SK-N-SH (cell line): Measurements from ENCODE around the gene TMEM39B. TPM values are rescaled to one million over a fixed set of nuclear protein-coding genes. Genes with fewer than 3 reads are reported as not detected.
A peak's percentile ranks its signal among the peaks of the same experiment; 100 is the strongest.
"Not testable (repeated sequence)": the region's sequence is repeated elsewhere in the genome, so short reads cannot be mapped to it uniquely, and the experiment has no call there.

ENCODE experiments used
- CTCF ChIA-PET: fragments of 300-600, 350-600 bp; formaldehyde crosslinking; extraction: SDS; loops from one replicate; lab custom pipeline; 2021; lab: Yijun Ruan, JAX
- POLR2A ChIA-PET: fragments of 350-600 bp; sonication (Branson Sonifier 250); formaldehyde crosslinking; extraction: SDS; loops from one replicate; lab custom pipeline; 2020; ENCODE audit warnings: antibody characterized with exemption, inconsistent platforms; lab: Yijun Ruan, JAX
- DNase-seq: peaks from one replicate; pipeline ENCODE4 v3.0.0; 2012
- H2AFZ ChIP-seq: fragments of 200-600 bp; sonication (generic); 2 replicates; pipeline ENCODE4 v1.8.1; 2016; ENCODE audit warnings: antibody characterized with exemption, mild to moderate bottlenecking, low read depth
- H3F3A ChIP-seq: fragments of 200-600 bp; sonication (generic); replicated peaks from 2 replicates; pipeline ENCODE3; 2016; ENCODE audit warnings: antibody characterized with exemption, mild to moderate bottlenecking; ENCODE audit not compliant: insufficient read depth
- H3K27ac ChIP-seq, 2 experiments: fragments of 200-500 bp in 1 of 2; fragments of 200-600 bp in 1 of 2; sonication (Bioruptor generic) in 1 of 2; sonication (generic), shearing (Covaris generic) in 1 of 2; 2 replicates each; pipeline versions ENCODE4 v1.5.1 to v1.6.1; 2014 to 2016; ENCODE audit warnings: low read depth in 2 of 2, inconsistent platforms in 1 of 2, low read length in 1 of 2, mild to moderate bottlenecking in 1 of 2, mixed read lengths in 1 of 2
- H3K27me3 ChIP-seq: fragments of 200-600 bp; sonication (generic), shearing (Covaris generic); 2 replicates; pipeline ENCODE4 v1.6.1; 2016; ENCODE audit warnings: mixed run types; ENCODE audit not compliant: insufficient read depth
- H3K36me3 ChIP-seq, 2 experiments: fragments of 200-500 bp in 1 of 2; fragments of 200-600 bp in 1 of 2; sonication (Bioruptor generic) in 1 of 2; sonication (generic) in 1 of 2; replicated peaks in 1 of 2; 2 replicates each; pipeline versions ENCODE3 to v1.5.1; 2014 to 2016; ENCODE audit warnings: low read length in 1 of 2, mild to moderate bottlenecking in 1 of 2; ENCODE audit not compliant: insufficient read depth in 2 of 2, control insufficient read depth in 1 of 2
- H3K4me1 ChIP-seq, 2 experiments: fragments of 200-500 bp in 1 of 2; fragments of 200-600 bp in 1 of 2; sonication (Bioruptor generic) in 1 of 2; sonication (generic), shearing (Covaris generic) in 1 of 2; 2 replicates each; pipeline versions ENCODE4 v1.5.1 to v1.6.1; 2014 to 2016; ENCODE audit warnings: low read depth in 1 of 2, low read length in 1 of 2, mixed run types in 1 of 2; ENCODE audit not compliant: insufficient read depth in 2 of 2, control insufficient read depth in 1 of 2
- H3K4me2 ChIP-seq: fragments of 200-600 bp; sonication (generic), shearing (Covaris generic); 2 replicates; pipeline ENCODE4 v1.6.1; 2017; ENCODE audit warnings: mixed run types
- H3K4me3 ChIP-seq, 2 experiments: fragments of 200-500 bp in 1 of 2; fragments of 200-600 bp in 1 of 2; sonication (Bioruptor generic) in 1 of 2; sonication (generic), shearing (Covaris generic) in 1 of 2; 2 replicates each; pipeline versions ENCODE4 v1.5.1 to v1.8.1; 2014 to 2016; ENCODE audit warnings: low read depth in 2 of 2, inconsistent platforms in 1 of 2, low read length in 1 of 2, mild to moderate bottlenecking in 1 of 2, mixed read lengths in 1 of 2, moderate library complexity in 1 of 2
- H3K79me2 ChIP-seq: fragments of 200-600 bp; sonication (generic); 2 replicates; pipeline ENCODE4 v1.8.1; 2017; ENCODE audit warnings: mild to moderate bottlenecking; ENCODE audit not compliant: insufficient read depth
- H3K9ac ChIP-seq: fragments of 200-600 bp; sonication (generic); 2 replicates; pipeline ENCODE4 v1.6.1; 2017; ENCODE audit warnings: mixed run types
- H3K9me2 ChIP-seq: fragments of 200-600 bp; sonication (generic); 2 replicates; pipeline ENCODE4 v1.6.1; 2017; ENCODE audit warnings: mixed run types
- H3K9me3 ChIP-seq: fragments of 200-600 bp; sonication (generic); 2 replicates; pipeline ENCODE4 v1.6.1; 2017; ENCODE audit warnings: mixed run types, mild to moderate bottlenecking, moderate library complexity
- H4K20me1 ChIP-seq: fragments of 200-600 bp; sonication (generic); 2 replicates; pipeline ENCODE4 v1.6.1; 2017; ENCODE audit warnings: mild to moderate bottlenecking, mixed run types; ENCODE audit not compliant: insufficient read depth
- EZH2phosphoT487 ChIP-seq: fragments of 200-600 bp; sonication (generic); IDR thresholded peaks from 2 replicates; pipeline ENCODE4 v1.6.1; 2017; ENCODE audit warnings: low read depth, mixed run types, mild to moderate bottlenecking, antibody characterized with exemption, moderate library complexity, borderline replicate concordance
- GABPA ChIP-seq: IDR thresholded peaks from 2 replicates; pipeline ENCODE4 v1.4.0; 2012; ENCODE audit warnings: low read depth, mild to moderate bottlenecking
- JUND ChIP-seq: IDR thresholded peaks from 2 replicates; pipeline ENCODE4 v1.4.0; 2012
- NFIC ChIP-seq: IDR thresholded peaks from 2 replicates; pipeline ENCODE4 v1.4.0; 2012; ENCODE audit warnings: borderline replicate concordance
- NRF1 ChIP-seq: IDR thresholded peaks from 2 replicates; pipeline ENCODE4 v1.6.1; 2012; ENCODE audit warnings: low read depth, mild to moderate bottlenecking, low read length
- POLR2AphosphoS5 ChIP-seq: IDR thresholded peaks from 2 replicates; pipeline ENCODE4 v1.6.1; 2012; ENCODE audit warnings: low read depth, low read length
- RAD21 ChIP-seq: IDR thresholded peaks from 2 replicates; pipeline ENCODE4 v1.6.1; 2012; ENCODE audit warnings: mild to moderate bottlenecking, low read length
- SIN3A ChIP-seq: IDR thresholded peaks from 2 replicates; pipeline ENCODE4 v1.6.1; 2012; ENCODE audit warnings: low read depth, mild to moderate bottlenecking, low read length, moderate library complexity, borderline replicate concordance
- SMC3 ChIP-seq: IDR thresholded peaks from 2 replicates; pipeline ENCODE4 v1.6.1; 2012; ENCODE audit warnings: low read depth, low read length, improper control_type of control experiment
- TAF1 ChIP-seq: IDR thresholded peaks from 2 replicates; pipeline ENCODE4 v1.6.1; 2012; ENCODE audit warnings: low read depth, mild to moderate bottlenecking, low read length, moderate library complexity, borderline replicate concordance
- WGBS: methylation state at CpG from one replicate; pipeline ENCODE4 v1.1.6; 2017; ENCODE audit warnings: low lambda C conversion rate; 5-methylcytosine and 5-hydroxymethylcytosine counted together
- polyA plus RNA-seq, 3 experiments: library from polyadenylated mRNA; depleted of rRNA; stranded (reverse); fragments of >200 nt; gene quantifications; 2 replicates each; pipeline ENCODE4 v1.2.3, GENCODE V29; 2012
- TF ChIP-seq, protein P1 (sequence below): fragments of 150-350 bp; IDR thresholded peaks from 2 replicates; pipeline ENCODE4 v1.6.1; 2017; ENCODE audit warnings: antibody characterized with exemption, low read length, low read depth, borderline replicate concordance
- TF ChIP-seq, protein P2 (sequence below): IDR thresholded peaks from 2 replicates; pipeline ENCODE4 v1.4.0; 2012; ENCODE audit warnings: low read depth
- TF ChIP-seq, protein P3 (sequence below): fragments of 200-600 bp; sonication (generic); IDR thresholded peaks from 2 replicates; pipeline ENCODE4 v1.6.1; 2017; ENCODE audit warnings: antibody characterized with exemption, mild to moderate bottlenecking, moderate library complexity

TMEM39B gene
- polyA plus RNA-seq, 1 of the 3 experiments (the other 2 are of a cell fraction) = 25.1 TPM

DNA sequence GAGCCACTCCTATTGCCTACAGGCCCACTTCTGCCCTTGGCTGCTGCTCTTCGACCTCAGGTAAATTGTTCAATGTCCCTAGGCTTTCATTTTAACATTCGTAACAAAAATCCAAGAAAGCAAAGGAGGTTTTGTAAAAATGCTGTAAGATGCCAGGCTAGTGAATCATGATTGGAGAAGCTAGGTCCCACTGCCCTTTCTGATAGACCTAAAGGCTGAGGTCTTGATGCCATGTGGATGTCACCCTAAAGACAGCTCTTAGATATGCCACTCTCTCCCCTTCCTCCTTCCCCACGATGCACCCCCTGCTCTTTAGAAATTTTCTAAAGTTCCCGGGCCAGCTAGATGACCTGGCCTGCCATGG lies 9.9 kb upstream of the TMEM39B start:
- H3K36me3 ChIP-seq = peaks cover 42 to 49% of the 10 kb centered on the region in 2 experiments
- H3K4me1 ChIP-seq = peaks cover 12 to 36% of the 10 kb centered on the region in 2 experiments; a peak in 3 of 4 replicates
- H3K4me3 ChIP-seq = peak overlapping the region in 1 of 2 experiments; percentile 3; a peak in 1 of 4 replicates
- no peak overlapping the region for H2AFZ ChIP-seq
- ChIA-PET POLR2A (interaction anchor here (1.0 to 1.7 kb wide), 2 partner anchors 10 to 26 kb away, joined by 3 to 12 read pairs; partner anchors contain the start of gene TMEM39B), CTCF (interaction anchor here (0.7 to 1.9 kb wide), 14 partner anchors 9 to 273 kb away, joined by 3 to 10 read pairs (median 4); partner anchors contain the start of gene KHDRBS1)
- H4K20me1 ChIP-seq = peaks cover 26% of the 10 kb centered on the region
- no peaks in the 10 kb centered on the region for H3K9me3 ChIP-seq
- no peak for DNase-seq
- 74% methylated on average over 4 of the region's 4 CpGs for WGBS
- peaks cover 91% of the 10 kb centered on the region for H3F3A ChIP-seq
- H3K9me2 ChIP-seq = no peaks in the 10 kb centered on the region
- H3K79me2 ChIP-seq = peaks cover 9% of the 10 kb centered on the region; the same call in 1 of the 2 replicates
- peak overlapping the region; percentile 55 for H3K9ac ChIP-seq
- TF ChIP-seq GABPA (no peak), NFIC (no peak), EZH2phosphoT487 (no peak), NRF1 (no peak), POLR2AphosphoS5 (no peak), JUND (no peak), TAF1 (no peak)
- TF ChIP-seq, protein P1, sequence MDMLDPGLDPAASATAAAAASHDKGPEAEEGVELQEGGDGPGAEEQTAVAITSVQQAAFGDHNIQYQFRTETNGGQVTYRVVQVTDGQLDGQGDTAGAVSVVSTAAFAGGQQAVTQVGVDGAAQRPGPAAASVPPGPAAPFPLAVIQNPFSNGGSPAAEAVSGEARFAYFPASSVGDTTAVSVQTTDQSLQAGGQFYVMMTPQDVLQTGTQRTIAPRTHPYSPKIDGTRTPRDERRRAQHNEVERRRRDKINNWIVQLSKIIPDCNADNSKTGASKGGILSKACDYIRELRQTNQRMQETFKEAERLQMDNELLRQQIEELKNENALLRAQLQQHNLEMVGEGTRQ = no peak
- H3K27ac ChIP-seq = peak overlapping the region; percentile 45 to 88; a peak in 3 of 4 replicates
- H3K27me3 ChIP-seq = no peaks in the 10 kb centered on the region
- peak overlapping the region; percentile 66 for H3K4me2 ChIP-seq

- CTCF ChIA-PET = interaction anchor here (1.0 to 1.9 kb wide), 13 partner anchors 9 to 273 kb away, joined by 3 to 10 read pairs (median 4); partner anchors contain the start of gene KHDRBS1
- peak overlapping the region; percentile 66 for H3K4me2 ChIP-seq
- peaks cover 12 to 40% of the 10 kb centered on the region in 2 experiments; a peak in 3 of 4 replicates for H3K4me1 ChIP-seq
- H3K27ac ChIP-seq = peak overlapping the region; percentile 45 to 88
- H4K20me1 ChIP-seq = peaks cover 26% of the 10 kb centered on the region
- H2AFZ ChIP-seq = no peak overlapping the region
- no peak overlapping the region for H3K4me3 ChIP-seq
- H3K79me2 ChIP-seq = peaks cover 5% of the 10 kb centered on the region; the same call in 1 of the 2 replicates
- TF ChIP-seq RAD21 (peak; percentile 72), EZH2phosphoT487 (no peak), SIN3A (no peak), SMC3 (peak; percentile 49)
- TF ChIP-seq, protein P2, sequence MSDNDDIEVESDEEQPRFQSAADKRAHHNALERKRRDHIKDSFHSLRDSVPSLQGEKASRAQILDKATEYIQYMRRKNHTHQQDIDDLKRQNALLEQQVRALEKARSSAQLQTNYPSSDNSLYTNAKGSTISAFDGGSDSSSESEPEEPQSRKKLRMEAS = no peak
- TF ChIP-seq, protein P3, sequence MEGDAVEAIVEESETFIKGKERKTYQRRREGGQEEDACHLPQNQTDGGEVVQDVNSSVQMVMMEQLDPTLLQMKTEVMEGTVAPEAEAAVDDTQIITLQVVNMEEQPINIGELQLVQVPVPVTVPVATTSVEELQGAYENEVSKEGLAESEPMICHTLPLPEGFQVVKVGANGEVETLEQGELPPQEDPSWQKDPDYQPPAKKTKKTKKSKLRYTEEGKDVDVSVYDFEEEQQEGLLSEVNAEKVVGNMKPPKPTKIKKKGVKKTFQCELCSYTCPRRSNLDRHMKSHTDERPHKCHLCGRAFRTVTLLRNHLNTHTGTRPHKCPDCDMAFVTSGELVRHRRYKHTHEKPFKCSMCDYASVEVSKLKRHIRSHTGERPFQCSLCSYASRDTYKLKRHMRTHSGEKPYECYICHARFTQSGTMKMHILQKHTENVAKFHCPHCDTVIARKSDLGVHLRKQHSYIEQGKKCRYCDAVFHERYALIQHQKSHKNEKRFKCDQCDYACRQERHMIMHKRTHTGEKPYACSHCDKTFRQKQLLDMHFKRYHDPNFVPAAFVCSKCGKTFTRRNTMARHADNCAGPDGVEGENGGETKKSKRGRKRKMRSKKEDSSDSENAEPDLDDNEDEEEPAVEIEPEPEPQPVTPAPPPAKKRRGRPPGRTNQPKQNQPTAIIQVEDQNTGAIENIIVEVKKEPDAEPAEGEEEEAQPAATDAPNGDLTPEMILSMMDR = peak; percentile 68
- 29% methylated on average over 1 of the region's 1 CpG for WGBS
- peak overlapping the region; percentile 55 for H3K9ac ChIP-seq
- H3K36me3 ChIP-seq = peaks cover 38 to 45% of the 10 kb centered on the region in 2 experiments
- H3K9me3 ChIP-seq = no peaks in the 10 kb centered on the region
- DNase-seq = peak; percentile 55
- H3K27me3 ChIP-seq = no peaks in the 10 kb centered on the region
- POLR2A ChIA-PET = interaction anchor here (1.0 to 1.7 kb wide), 2 partner anchors 10 to 26 kb away, joined by 3 to 12 read pairs; partner anchors contain the start of gene TMEM39B
- H3K9me2 ChIP-seq = no peaks in the 10 kb centered on the region
- H3F3A ChIP-seq = peaks cover 91% of the 10 kb centered on the region
Observed at GRCh38 chr1:32063261-32063681, 9.5 kb upstream of the TMEM39B start.

GRCh38 chr1:32065613-32066488 lies 6.9 kb upstream of the TMEM39B start:
- H3K9me2 ChIP-seq, H2AFZ ChIP-seq, H3K9me3 ChIP-seq, H3K9ac ChIP-seq, H3K4me3 ChIP-seq, POLR2A ChIA-PET, H3K27me3 ChIP-seq, DNase-seq, H3K79me2 ChIP-seq: not testable (repeated sequence)
- CTCF ChIA-PET = interaction anchor here (1.1 kb wide), 1 partner anchor 102 kb away, joined by 5 read pairs; no protein-coding TSS in a partner anchor
- H3K36me3 ChIP-seq = peaks cover 14 to 23% of the 10 kb centered on the region in 2 experiments
- peaks cover 22% of the 10 kb centered on the region for H4K20me1 ChIP-seq
- WGBS = 58% methylated on average over 21 of the region's 21 CpGs
- H3K4me2 ChIP-seq = peak overlapping the region; percentile 57; the same call in 1 of the 2 replicates
- peaks cover 72% of the 10 kb centered on the region for H3F3A ChIP-seq
- peak overlapping the region in 1 of 2 experiments; percentile 66; a peak in 1 of 4 replicates for H3K27ac ChIP-seq
- H3K4me1 ChIP-seq = peaks cover 12 to 47% of the 10 kb centered on the region in 2 experiments; a peak in 3 of 4 replicates
